ENCODE data around the gene CD151.

CD151 gene

DNA sequence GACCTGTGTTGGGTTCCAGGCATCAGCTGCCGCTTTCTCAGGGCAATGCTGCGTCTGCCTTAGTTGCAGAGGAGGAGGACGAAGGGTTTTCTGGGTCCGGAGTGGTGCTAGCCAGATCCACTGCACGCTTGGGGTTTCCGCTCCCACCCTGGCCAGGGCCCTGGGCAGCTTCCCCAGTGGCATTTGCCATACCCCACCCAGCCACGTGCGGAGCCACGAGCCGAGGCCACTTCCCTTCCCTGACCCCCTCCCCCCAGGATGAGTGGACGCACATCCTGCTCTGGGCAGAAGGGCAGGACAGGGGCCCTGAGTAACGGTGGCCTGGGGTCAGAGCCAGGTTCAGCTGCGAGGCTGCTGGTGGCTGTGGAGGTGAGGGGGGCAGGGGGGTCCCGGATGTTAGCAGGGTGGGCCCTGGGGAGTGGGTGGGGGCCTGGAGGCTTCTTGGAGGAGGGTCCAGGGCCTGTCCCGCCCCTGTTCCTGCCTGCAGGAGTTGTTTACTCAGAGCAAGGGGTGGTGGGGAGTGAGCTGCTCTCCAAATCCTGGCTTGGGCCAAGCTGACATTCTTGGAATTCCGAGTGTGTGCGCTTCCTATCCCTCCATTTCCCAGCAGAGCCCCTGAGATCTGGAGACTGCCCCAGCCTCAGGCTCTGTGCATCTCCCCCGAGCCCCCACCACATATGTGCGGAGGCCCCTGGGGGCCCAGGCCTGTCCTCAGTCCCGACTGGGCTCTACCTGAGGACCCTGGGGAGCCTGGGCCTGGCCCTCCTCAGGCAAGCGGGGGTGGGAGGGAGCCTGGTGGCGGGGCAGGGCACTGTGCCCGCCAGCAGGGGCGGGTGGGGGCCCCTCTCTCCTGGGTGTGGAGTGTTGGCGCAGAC is 11.3 kb downstream of the CD151 start:
- DNase-seq = no peak

DNA sequence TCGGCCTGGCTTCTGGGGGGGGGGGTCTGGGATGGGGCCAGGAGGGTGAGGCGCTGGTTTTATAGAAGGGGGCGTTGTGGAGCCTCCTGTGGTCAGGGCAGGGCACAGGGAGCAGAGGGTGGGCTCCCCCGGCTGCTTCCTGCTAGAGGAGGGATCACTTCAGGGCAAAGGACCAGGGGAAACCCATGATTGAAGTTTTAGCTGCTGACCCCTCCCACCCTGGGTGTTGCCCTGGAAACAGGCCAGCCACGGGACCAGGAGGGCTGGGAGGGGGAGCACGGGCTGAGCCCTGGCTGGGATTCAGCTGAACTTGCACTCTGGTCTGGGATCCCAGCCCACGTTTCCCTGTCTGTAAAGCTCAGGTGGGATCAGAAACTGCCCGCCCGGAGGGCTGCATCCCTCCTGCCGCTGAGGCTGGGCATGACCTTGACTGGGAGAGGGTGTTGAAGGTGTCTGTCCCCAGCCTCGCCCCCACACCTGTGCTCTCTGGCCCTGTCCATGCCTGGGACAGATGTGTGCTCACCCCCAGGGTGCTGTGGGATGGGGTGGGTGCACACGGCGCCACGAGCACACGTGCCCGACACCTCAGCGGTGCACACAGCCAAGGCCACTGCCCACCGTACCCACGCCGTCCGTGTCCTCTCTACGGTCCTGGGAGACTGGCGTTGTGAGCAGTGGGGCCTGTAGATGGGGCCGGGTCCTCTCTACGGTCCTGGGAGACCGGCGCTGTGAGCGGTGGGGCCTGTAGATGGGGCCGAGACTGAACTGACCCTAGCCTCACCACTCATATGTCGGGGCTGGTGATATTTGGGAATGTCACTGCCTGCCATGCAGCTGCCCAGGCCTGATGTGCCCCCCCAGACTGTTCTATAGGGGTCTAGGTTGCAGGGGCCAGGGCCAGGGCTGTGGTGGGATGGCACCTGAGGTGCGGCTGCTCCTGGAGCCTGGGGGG is 12.2 kb downstream of the CD151 start:
- no peak for DNase-seq

DNA sequence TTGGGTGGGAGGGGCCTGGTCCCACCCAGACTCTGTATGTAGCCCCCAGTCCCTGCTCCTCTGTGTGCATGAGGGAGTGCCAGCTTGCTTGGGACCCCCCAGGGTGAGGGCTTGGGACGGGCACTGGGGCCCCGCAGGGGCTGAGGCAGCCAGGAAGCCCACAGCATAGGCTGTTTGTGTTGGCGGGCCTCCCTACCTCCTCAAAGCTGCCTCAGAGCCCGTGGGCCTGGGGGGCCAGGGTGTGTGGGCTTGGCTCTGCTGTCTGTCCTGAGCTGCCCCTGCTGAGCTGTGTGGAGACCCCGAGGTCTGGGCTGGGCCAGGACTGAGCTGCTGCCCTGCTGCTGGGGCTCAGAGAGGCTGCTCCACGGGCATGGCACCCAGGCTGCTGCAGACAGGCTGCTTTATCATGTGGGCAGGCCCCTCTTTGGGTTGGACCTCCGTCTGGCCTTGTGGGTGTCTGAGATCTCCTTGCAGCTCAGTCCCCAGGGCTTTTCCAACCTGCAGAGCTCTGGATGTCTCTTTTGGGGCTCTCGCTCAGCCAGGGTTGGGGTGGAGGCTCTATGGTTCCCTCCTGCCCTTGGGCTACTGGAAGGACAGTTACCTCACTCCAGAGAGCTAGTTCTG is 13.2 kb downstream of the CD151 start:
- no peak for DNase-seq

DNA sequence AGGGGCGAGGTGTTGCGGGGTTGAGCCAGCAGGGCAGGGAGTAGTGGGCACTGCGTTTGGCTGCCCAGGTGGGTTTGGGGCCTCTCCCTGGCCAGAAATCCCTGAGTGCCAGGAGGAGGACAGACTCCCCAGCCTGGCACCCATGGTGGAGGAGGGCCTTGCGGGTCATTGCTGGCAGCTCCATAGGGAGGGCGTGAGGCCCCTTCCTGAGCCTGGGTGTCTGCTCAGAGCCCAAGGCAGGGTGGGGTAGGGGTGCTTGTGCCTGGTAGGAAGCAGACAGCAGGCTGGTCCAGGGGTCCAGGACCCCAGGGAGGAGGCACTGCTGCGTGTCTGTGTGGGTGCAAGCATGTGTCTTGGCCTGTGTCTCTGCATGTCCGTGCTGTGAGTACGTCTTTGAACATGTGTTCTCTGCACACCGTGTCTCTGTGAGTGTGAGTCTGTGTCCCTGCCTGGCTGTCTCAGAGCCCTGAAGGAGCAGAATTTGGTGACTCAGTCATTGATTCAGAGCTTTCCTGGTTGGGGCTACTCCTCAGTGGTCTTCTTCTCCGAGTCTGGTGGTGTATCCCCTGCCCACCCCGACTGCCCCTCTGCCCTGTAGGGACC is 13.8 kb downstream of the CD151 start:
- DNase-seq = no peak

- no peak for DNase-seq
These were observed 15.1 kb downstream of the CD151 start for GRCh38 chr11:847876-848275.

DNA sequence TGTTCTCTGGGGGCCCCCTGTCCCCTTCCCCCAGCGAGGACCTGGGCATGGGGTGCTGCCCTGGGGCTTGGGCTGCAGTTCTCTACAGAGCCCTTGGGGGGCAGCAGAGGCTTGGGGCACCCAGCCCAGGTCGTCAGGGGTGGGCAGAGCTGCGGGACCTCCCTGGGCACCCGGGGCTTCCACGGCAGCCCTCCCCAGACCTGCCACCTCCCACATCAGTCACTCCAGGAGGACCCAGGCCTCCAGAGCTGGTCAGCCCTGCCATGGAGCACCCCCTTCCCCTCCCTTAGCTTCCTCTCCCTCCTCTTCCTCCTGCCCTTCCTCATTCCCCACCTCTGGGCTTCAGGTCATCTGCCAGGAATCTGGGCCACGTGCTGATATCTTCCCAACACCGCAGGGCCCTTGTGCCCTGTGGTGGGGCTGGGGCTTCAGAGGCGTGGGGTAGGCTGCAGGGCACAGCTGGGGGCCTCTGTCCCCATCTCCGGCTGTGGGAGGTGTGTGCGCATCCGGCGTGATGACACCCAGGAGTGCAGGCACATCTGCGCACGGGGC is 15.7 kb downstream of the CD151 start:
- DNase-seq = peak; percentile 55

- DNase-seq = peak; percentile 23
These were observed 16.5 kb downstream of the CD151 start for GRCh38 chr11:849104-849824.

GRCh38 chr11:849951-850774 is 17.4 kb downstream of the CD151 start:
- no peak for DNase-seq

GRCh38 chr11:850775-851763 is 18.3 kb downstream of the CD151 start:
- no peak for DNase-seq

DNA sequence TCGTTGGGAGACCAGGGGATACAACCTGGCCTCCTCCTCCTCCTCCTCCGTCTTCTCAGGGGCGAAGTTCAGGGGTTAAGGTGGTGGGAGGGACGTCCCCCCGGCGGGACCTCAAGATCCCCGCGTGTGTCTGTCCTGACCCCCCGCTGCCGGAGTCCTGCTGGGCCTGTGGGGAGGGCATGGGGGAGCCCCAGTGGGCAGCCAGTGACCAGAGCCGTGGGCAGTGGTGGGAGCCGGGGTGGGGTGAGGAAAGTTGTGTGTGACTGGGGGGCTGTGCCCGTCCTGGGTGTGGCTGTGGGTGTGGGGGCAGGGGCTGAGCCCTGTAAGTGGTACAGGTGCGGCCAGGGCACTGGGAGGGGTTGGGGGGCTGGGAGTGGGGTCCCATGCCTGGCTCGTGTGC is 20.0 kb downstream of the CD151 start:
- no peak for DNase-seq

GRCh38 chr11:853682-854448 is 21.1 kb downstream of the CD151 start:
- DNase-seq = no peak

DNA sequence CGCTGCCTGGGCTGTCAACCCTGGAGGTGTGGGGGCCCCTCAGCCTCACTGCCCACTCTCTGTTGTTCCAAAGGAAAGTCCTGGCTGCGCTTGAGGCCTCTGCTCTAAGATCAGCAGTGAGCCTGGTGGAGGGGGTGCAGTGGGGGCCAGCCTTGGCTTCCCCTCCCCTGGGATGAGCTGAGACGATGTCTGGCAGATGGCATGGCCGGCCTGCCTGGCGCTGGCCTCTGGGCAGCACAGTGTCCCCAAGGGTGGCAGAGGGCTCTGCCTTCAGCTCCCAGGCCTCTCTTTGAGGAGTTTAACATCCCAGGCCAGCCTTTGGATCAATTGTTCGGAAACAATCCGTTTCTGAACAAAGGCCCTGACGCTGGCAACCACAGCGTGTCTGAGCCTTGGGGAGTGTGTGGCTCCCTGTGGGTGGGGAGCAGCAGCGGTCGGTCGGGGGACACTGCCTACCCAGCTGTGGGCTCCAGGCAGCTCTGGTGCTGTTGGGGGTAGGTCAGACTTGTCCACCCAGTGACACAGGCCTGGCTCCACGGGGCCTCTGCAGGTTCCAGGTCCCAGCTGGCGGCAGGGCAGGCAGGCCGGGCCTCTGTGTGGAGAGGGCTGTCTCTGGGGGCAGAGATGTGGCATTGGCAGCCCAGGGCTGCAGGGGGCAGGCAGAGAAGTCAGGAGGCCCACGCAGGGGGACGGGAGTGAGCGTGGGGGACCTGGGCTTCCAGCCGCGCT is 22.0 kb downstream of the CD151 start:
- no peak for DNase-seq

DNA sequence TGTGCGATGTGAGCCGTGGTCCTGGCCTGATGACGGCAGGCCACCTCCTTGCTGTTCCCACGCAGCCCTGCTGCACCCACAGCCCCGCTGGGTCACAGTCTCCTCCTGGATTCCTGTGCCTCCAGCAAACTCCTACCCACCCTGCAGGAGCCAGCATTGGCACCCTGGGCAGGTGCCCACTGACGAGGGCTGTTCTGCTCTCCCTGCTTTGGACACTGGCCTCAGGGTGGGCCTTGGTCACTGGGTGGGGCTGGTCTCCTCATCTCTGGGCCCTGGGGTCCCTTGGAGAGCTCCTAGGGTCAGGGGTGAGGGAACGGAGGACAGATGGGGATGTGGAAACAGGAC is 22.6 kb downstream of the CD151 start:
- no peak for DNase-seq

GRCh38 chr11:855796-856195 is 23.0 kb downstream of the CD151 start:
- no peak for DNase-seq

- DNase-seq = no peak
These were observed 23.6 kb downstream of the CD151 start for GRCh38 chr11:856397-856796.

DNA sequence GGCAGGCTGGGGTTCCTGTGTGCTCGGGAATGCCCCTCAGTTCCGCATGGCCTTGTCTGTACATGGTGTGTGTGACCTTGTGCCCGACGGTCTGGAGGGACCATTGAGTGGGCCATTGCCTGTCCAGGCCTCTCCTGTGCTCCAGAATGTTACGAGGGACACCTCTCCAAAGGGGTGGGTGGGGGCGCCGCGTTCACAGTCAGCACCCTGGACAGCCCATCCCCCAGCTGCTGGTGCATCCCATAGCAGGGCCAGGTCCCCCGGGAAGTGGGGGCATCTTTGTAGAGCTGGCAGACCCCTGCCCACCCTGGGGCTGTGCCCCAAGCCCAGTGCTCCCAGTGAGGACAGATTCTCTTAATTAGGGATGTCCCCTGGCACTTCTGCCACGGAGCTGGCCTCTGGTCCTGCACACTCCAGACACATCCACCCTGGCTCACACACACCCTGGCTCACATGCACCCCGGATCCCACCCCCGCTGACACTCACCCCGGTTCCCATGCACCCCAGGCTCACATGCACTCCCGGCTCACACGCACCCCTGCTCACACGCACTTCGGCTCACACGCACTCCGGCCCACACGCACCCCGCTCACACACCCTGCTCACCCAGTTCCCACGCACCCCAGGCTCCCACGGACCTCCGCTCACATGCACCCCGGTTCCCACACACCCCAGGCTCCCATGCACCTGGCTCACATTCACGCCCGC is 25.5 kb downstream of the CD151 start:
- no peak for DNase-seq

DNA sequence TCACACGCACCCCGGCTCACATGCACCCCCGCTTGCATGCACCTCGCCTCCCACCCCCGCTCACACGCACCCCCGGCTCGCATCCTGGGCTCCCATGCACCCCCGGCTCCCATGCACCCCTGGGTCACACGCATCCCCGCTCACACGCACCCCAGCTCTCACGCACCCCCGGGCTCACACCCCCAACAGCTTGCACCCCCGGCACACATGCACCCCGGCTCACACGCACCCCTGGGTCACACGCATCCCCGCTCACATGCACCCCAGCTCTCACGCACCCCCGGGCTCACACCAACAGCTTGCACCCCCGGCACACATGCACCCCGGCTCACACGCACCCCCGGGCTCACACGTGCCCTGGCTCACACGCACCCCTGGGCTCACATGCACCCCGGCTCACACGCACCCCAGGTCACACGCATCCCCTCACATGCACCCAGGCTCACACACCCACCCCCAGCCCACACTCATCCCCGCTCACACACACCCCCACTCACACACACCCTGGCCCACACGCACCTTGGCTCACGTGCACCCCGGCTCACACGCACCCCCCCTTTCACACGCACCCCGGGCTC is 26.1 kb downstream of the CD151 start:
- DNase-seq = no peak
